CD14-positive monocyte (primary cell): ENCODE data around the gene TANGO6. TPM values are rescaled to one million over a fixed set of nuclear protein-coding genes. Genes with fewer than 3 reads are reported as not detected.

Experiments
- DNase-seq, 3 donors: peaks; one replicate each; pipeline ENCODE4 v3.0.0-alpha.2; 2011 to 2022
- H2AFZ ChIP-seq: 2 replicates; pipeline ENCODE4 v1.6.0; 2012; ENCODE audit warnings: mild to moderate bottlenecking, low read depth, low read length, inconsistent platforms; ENCODE audit not compliant: insufficient read depth, poor library complexity, severe bottlenecking
- H3K27ac ChIP-seq, 2 donors: 1 replicate in 1 of 2; 2 replicates in 1 of 2; pipeline ENCODE4 v1.5.1; 2012 to 2013; ENCODE audit warnings: low read length in 2 of 2, control low read depth in 1 of 2, inconsistent platforms in 1 of 2, low read depth in 1 of 2, mild to moderate bottlenecking in 1 of 2
- H3K27me3 ChIP-seq, 2 donors: one replicate each; pipeline versions ENCODE4 v1.6.0 to v1.6.1; 2011 to 2013; ENCODE audit warnings: low read length in 2 of 2; ENCODE audit not compliant: control insufficient read depth in 2 of 2, insufficient read depth in 2 of 2
- H3K36me3 ChIP-seq, 2 donors: replicated peaks in 1 of 2; 1 replicate in 1 of 2; 2 replicates in 1 of 2; pipeline versions ENCODE4 v1.5.1 to v1.6.1; 2012 to 2013; ENCODE audit warnings: low read length in 2 of 2, control low read depth in 1 of 2, inconsistent platforms in 1 of 2, mild to moderate bottlenecking in 1 of 2; ENCODE audit not compliant: insufficient read depth in 2 of 2, control insufficient read depth in 1 of 2
- H3K4me1 ChIP-seq, 2 donors: 1 replicate in 1 of 2; 2 replicates in 1 of 2; pipeline versions ENCODE4 v1.5.1 to v1.6.1; 2012 to 2013; ENCODE audit warnings: low read length in 2 of 2, control low read depth in 1 of 2, inconsistent platforms in 1 of 2, mild to moderate bottlenecking in 1 of 2, moderate library complexity in 1 of 2; ENCODE audit not compliant: insufficient read depth in 2 of 2, control insufficient read depth in 1 of 2
- H3K4me2 ChIP-seq: replicated peaks from 2 replicates; pipeline ENCODE3; 2012; ENCODE audit warnings: low read length, moderate library complexity, mild to moderate bottlenecking; ENCODE audit not compliant: poor library complexity, severe bottlenecking; ENCODE audit errors: extremely low read depth
- H3K4me3 ChIP-seq, 3 experiments: fragments of 200-600 bp in 1 of 3; sonication (generic) in 1 of 3; replicated peaks in 1 of 3; 1 replicate in 2 of 3; 2 replicates in 1 of 3; pipeline ENCODE4 v1.5.1; 2011 to 2013; ENCODE audit warnings: low read length in 3 of 3, mild to moderate bottlenecking in 3 of 3, control low read depth in 2 of 3, low read depth in 2 of 3, inconsistent platforms in 1 of 3, moderate library complexity in 1 of 3
- H3K79me2 ChIP-seq: 2 replicates; pipeline ENCODE4 v1.6.0; 2012; ENCODE audit warnings: mild to moderate bottlenecking, control low read depth, inconsistent platforms, low read length, moderate library complexity; ENCODE audit not compliant: insufficient read depth
- H3K9ac ChIP-seq: 2 replicates; pipeline ENCODE4 v1.6.0; 2017; ENCODE audit warnings: low read length, mild to moderate bottlenecking; ENCODE audit not compliant: insufficient read depth, poor library complexity, severe bottlenecking
- H3K9me3 ChIP-seq, 2 donors: replicated peaks in 1 of 2; 1 replicate in 1 of 2; 2 replicates in 1 of 2; pipeline versions ENCODE4 v1.5.1 to v1.6.1; 2012 to 2013; ENCODE audit warnings: low read length in 2 of 2, control low read depth in 1 of 2; ENCODE audit not compliant: control insufficient read depth in 1 of 2, insufficient read depth in 1 of 2
- H4K20me1 ChIP-seq: 2 replicates; pipeline ENCODE4 v1.6.0; 2012; ENCODE audit warnings: mild to moderate bottlenecking, low read length, control low read depth, moderate library complexity; ENCODE audit not compliant: insufficient read depth
- H3K27ac Mint-ChIP-seq, 7 donors: one replicate each; pipeline ENCODE4 v1.8.0; 2020; ENCODE audit warnings: mild to moderate bottlenecking in 7 of 7, mixed read lengths in 7 of 7, moderate library complexity in 6 of 7, inconsistent platforms in 2 of 7
- H3K27me3 Mint-ChIP-seq, 3 donors: one replicate each; pipeline ENCODE4 v1.8.0; 2021 to 2022; ENCODE audit warnings: low read depth in 3 of 3, mild to moderate bottlenecking in 3 of 3, mixed read lengths in 3 of 3, moderate library complexity in 3 of 3, inconsistent platforms in 1 of 3
- H3K36me3 Mint-ChIP-seq, 2 donors: one replicate each; pipeline ENCODE4 v1.8.0; 2020; ENCODE audit warnings: mixed read lengths in 2 of 2, inconsistent platforms in 1 of 2, mild to moderate bottlenecking in 1 of 2
- H3K4me1 Mint-ChIP-seq: one replicate; pipeline ENCODE4 v1.8.0; 2020; ENCODE audit warnings: mild to moderate bottlenecking, mixed read lengths
- H3K4me3 Mint-ChIP-seq, 2 donors: one replicate each; pipeline ENCODE4 v1.8.0; 2020; ENCODE audit warnings: mild to moderate bottlenecking in 2 of 2, mixed read lengths in 2 of 2, moderate library complexity in 1 of 2
- H3K9me3 Mint-ChIP-seq, 7 donors: one replicate each; pipeline ENCODE4 v1.8.0; 2020 to 2022; ENCODE audit warnings: mixed read lengths in 7 of 7, mild to moderate bottlenecking in 6 of 7, moderate library complexity in 6 of 7, inconsistent platforms in 2 of 7
- WGBS: methylation state at CpG from one replicate; pipeline ENCODE4 v1.1.5; 2013; ENCODE audit warnings: missing lambda C conversion rate; ENCODE audit not compliant: insufficient coverage; 5-methylcytosine and 5-hydroxymethylcytosine counted together
- intact Hi-C, 2 donors: fragments of 100-400 bp; cut with micrococcal nuclease; formaldehyde crosslinking; loops; one replicate each; pipeline versions ENCODE4 v1.15.0 to v1.15.1; 2023
- polyA plus RNA-seq, 3 donors: library from polyadenylated mRNA; depleted of rRNA in 1 of 3; unstranded in 2 of 3; stranded (reverse) in 1 of 3; fragments of 300-500 nt in 2 of 3; fragments of >200 nt in 1 of 3; fragmentation: Illumina TruSeq in 2 of 3; gene quantifications; 1 replicate in 2 of 3; 2 replicates in 1 of 3; pipeline ENCODE4 v1.2.3, GENCODE V29; 2012 to 2021
- TF ChIP-seq, protein P1 (sequence below): fragments of 200-600 bp; IDR thresholded peaks from one replicate; pipeline ENCODE4 v1.8.0; 2022; ENCODE audit warnings: antibody characterized with exemption, mild to moderate bottlenecking

The TANGO6 gene
- polyA plus RNA-seq, 3 donors = 6.5 to 8.1 (median 7.3) TPM

DNA sequence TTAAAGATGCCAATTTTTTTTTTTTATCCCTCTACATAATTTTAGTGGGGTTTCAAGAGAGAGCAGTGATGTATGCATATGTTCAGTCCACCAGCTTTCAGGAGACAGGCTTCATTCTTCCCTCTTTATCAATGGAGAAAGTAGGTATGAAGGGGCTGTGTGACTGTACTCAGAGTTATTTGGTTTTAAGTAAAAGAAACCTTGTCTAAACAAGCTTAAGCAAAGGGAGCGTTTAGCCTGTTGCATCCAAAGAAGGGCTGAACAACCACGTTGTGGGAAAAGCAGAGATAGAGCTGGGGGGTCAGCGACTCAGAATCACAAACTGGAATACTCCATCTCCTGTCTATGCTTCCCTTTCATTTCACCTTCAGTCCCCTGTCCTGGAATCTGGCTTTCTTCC lies 211.7 kb downstream of the TANGO6 start:
- 100% methylated on average over 3 of the region's 3 CpGs for WGBS
- H3K36me3 Mint-ChIP-seq = peaks cover 10 to 22% of the 10 kb centered on the region in 2 donors
- no peaks in the 10 kb centered on the region for H3K27me3 Mint-ChIP-seq
- H2AFZ ChIP-seq = no peak overlapping the region
- peaks cover 0 to 5% of the 10 kb centered on the region in 2 donors for H3K36me3 ChIP-seq
- no peak overlapping the region for H3K4me3 ChIP-seq
- H4K20me1 ChIP-seq = no peaks in the 10 kb centered on the region
- H3K4me2 ChIP-seq = no peak overlapping the region
- H3K9ac ChIP-seq = no peak overlapping the region
- H3K27ac ChIP-seq = no peak overlapping the region
- H3K27me3 ChIP-seq = no peaks in the 10 kb centered on the region
- H3K4me3 Mint-ChIP-seq = no peak overlapping the region
- H3K4me1 Mint-ChIP-seq = peaks cover 14% of the 10 kb centered on the region
- TF ChIP-seq, protein P1, sequence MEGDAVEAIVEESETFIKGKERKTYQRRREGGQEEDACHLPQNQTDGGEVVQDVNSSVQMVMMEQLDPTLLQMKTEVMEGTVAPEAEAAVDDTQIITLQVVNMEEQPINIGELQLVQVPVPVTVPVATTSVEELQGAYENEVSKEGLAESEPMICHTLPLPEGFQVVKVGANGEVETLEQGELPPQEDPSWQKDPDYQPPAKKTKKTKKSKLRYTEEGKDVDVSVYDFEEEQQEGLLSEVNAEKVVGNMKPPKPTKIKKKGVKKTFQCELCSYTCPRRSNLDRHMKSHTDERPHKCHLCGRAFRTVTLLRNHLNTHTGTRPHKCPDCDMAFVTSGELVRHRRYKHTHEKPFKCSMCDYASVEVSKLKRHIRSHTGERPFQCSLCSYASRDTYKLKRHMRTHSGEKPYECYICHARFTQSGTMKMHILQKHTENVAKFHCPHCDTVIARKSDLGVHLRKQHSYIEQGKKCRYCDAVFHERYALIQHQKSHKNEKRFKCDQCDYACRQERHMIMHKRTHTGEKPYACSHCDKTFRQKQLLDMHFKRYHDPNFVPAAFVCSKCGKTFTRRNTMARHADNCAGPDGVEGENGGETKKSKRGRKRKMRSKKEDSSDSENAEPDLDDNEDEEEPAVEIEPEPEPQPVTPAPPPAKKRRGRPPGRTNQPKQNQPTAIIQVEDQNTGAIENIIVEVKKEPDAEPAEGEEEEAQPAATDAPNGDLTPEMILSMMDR = no peak
- no peaks in the 10 kb centered on the region for H3K9me3 Mint-ChIP-seq
- H3K4me1 ChIP-seq = no peaks in the 10 kb centered on the region
- intact Hi-C loops = no loop called here
- no peaks in the 10 kb centered on the region for H3K79me2 ChIP-seq
- no peak for DNase-seq
- H3K27ac Mint-ChIP-seq = no peak overlapping the region
- no peaks in the 10 kb centered on the region for H3K9me3 ChIP-seq

DNA sequence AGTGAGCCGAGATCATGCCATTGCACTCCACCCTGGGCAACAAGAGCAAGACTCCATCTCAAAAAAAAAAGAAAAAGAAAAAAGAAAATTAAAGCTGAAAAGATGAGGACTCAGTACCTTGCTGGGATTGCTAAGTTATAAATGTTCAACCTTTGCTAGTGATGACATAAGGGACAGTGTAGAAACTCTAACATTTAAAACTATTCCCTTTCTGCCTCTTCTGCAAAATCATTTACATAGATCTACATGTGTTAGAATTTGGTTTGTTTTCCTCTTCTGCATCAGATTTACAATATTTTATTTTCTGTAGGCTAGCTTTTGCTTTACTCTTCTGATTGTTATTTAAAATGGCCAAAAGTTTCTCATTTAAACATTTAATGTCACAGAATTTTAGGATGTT lies 212.6 kb downstream of the TANGO6 start:
- intact Hi-C loops = no loop called here
- Histone ChIP-seq H3K9me3 (no peaks in the 10 kb centered on the region), H3K4me1 (no peaks in the 10 kb centered on the region), H4K20me1 (no peaks in the 10 kb centered on the region), H3K27ac (no peak overlapping the region), H3K9ac (no peak overlapping the region), H2AFZ (no peak overlapping the region), H3K27me3 (no peaks in the 10 kb centered on the region), H3K79me2 (no peaks in the 10 kb centered on the region), H3K36me3 (peaks cover 0 to 5% of the 10 kb centered on the region in 2 donors), H3K4me2 (no peak overlapping the region), H3K4me3 (no peak overlapping the region)
- no peak for DNase-seq
- no peaks in the 10 kb centered on the region for H3K9me3 Mint-ChIP-seq
- peak overlapping the region in 1 of 7 donors; percentile 9 for H3K27ac Mint-ChIP-seq
- H3K27me3 Mint-ChIP-seq = peaks cover 0 to 1% (median 0%) of the 10 kb centered on the region in 3 donors
- no peak overlapping the region for H3K4me3 Mint-ChIP-seq
- WGBS = no CpG with 5 or more reads among the region's 1 CpG
- peaks cover 10 to 22% of the 10 kb centered on the region in 2 donors for H3K36me3 Mint-ChIP-seq
- TF ChIP-seq, protein P1 = no peak
- H3K4me1 Mint-ChIP-seq = peaks cover 14% of the 10 kb centered on the region
